ENCODE measurements around the gene TPPP. TPM values are rescaled to one million over a fixed set of nuclear protein-coding genes. Genes with fewer than 3 reads are reported as not detected.
"Not testable (repeated sequence)": the region's sequence is repeated elsewhere in the genome, so short reads cannot be mapped to it uniquely, and the experiment has no call there.

Gene TPPP
- total and polyA plus RNA-seq, 9 donors, result 3.6 to 14.2 (median 7.0) TPM

- Histone ChIP-seq H3K27ac (ENCODE audit: low read length) (no peak overlapping the region), H3K9me3 (replicated peaks; ENCODE audit: control insufficient read depth, low read depth, low read length) (peaks cover 5% of the 10 kb centered on the region), H3K36me3 (ENCODE audit: control insufficient read depth, insufficient read depth, low read length) (no peaks in the 10 kb centered on the region), H3K27me3 (ENCODE audit: control insufficient read depth, insufficient read depth, low read length) (no peaks in the 10 kb centered on the region), H3K4me3 (ENCODE audit: low read length) (no peak overlapping the region), H3K4me1 (ENCODE audit: control insufficient read depth, insufficient read depth, low read length) (no peaks in the 10 kb centered on the region)
- WGBS (ENCODE audit: insufficient coverage), result 82% methylated on average over 3 of the region's 7 CpGs
- DNase-seq, result no peak
Measured at GRCh38 chr5:717143-717542, 24.0 kb upstream of the TPPP start.

GRCh38 chr5:716740-717139, 23.6 kb upstream of the TPPP start:
- no CpG with 5 or more reads among the region's 4 CpGs for WGBS (ENCODE audit: insufficient coverage)
- H3K4me3 ChIP-seq (ENCODE audit: low read length); H3K36me3 ChIP-seq (ENCODE audit: control insufficient read depth, insufficient read depth, low read length); DNase-seq; H3K27ac ChIP-seq (ENCODE audit: low read length); H3K27me3 ChIP-seq (ENCODE audit: control insufficient read depth, insufficient read depth, low read length); H3K4me1 ChIP-seq (ENCODE audit: control insufficient read depth, insufficient read depth, low read length); H3K9me3 ChIP-seq (replicated peaks; ENCODE audit: control insufficient read depth, low read depth, low read length): not testable (repeated sequence)

- not testable (repeated sequence) for H3K36me3 ChIP-seq (ENCODE audit: control insufficient read depth, insufficient read depth, low read length); H3K4me3 ChIP-seq (ENCODE audit: low read length); H3K27me3 ChIP-seq (ENCODE audit: control insufficient read depth, insufficient read depth, low read length); H3K9me3 ChIP-seq (replicated peaks; ENCODE audit: control insufficient read depth, low read depth, low read length); H3K27ac ChIP-seq (ENCODE audit: low read length); DNase-seq; H3K4me1 ChIP-seq (ENCODE audit: control insufficient read depth, insufficient read depth, low read length)
- 92% methylated on average over 2 of the region's 4 CpGs for WGBS (ENCODE audit: insufficient coverage)
Measured at GRCh38 chr5:715636-716035, 22.5 kb upstream of the TPPP start.

GRCh38 chr5:714215-715118, 21.3 kb upstream of the TPPP start:
- H3K4me1 ChIP-seq (ENCODE audit: control insufficient read depth, insufficient read depth, low read length); H3K36me3 ChIP-seq (ENCODE audit: control insufficient read depth, insufficient read depth, low read length); H3K4me3 ChIP-seq (ENCODE audit: low read length); H3K9me3 ChIP-seq (replicated peaks; ENCODE audit: control insufficient read depth, low read depth, low read length); DNase-seq; H3K27me3 ChIP-seq (ENCODE audit: control insufficient read depth, insufficient read depth, low read length); H3K27ac ChIP-seq (ENCODE audit: low read length): not testable (repeated sequence)
- WGBS (ENCODE audit: insufficient coverage), result no CpG with 5 or more reads among the region's 8 CpGs

GRCh38 chr5:713686-714085, 20.5 kb upstream of the TPPP start:
- not testable (repeated sequence) for H3K4me3 ChIP-seq (ENCODE audit: low read length); H3K36me3 ChIP-seq (ENCODE audit: control insufficient read depth, insufficient read depth, low read length); H3K27ac ChIP-seq (ENCODE audit: low read length); H3K9me3 ChIP-seq (replicated peaks; ENCODE audit: control insufficient read depth, low read depth, low read length); H3K4me1 ChIP-seq (ENCODE audit: control insufficient read depth, insufficient read depth, low read length); H3K27me3 ChIP-seq (ENCODE audit: control insufficient read depth, insufficient read depth, low read length); DNase-seq
- WGBS (ENCODE audit: insufficient coverage), result no CpG with 5 or more reads among the region's 3 CpGs

- not testable (repeated sequence) for H3K36me3 ChIP-seq (ENCODE audit: control insufficient read depth, insufficient read depth, low read length); H3K9me3 ChIP-seq (replicated peaks; ENCODE audit: control insufficient read depth, low read depth, low read length); H3K4me3 ChIP-seq (ENCODE audit: low read length); DNase-seq; H3K27me3 ChIP-seq (ENCODE audit: control insufficient read depth, insufficient read depth, low read length); H3K27ac ChIP-seq (ENCODE audit: low read length); H3K4me1 ChIP-seq (ENCODE audit: control insufficient read depth, insufficient read depth, low read length)
- 100% methylated on average over 1 of the region's 3 CpGs for WGBS (ENCODE audit: insufficient coverage)
Measured at GRCh38 chr5:708848-709517, 15.8 kb upstream of the TPPP start.

GRCh38 chr5:708374-708773, 15.2 kb upstream of the TPPP start:
- DNase-seq; H3K27me3 ChIP-seq (ENCODE audit: control insufficient read depth, insufficient read depth, low read length); H3K9me3 ChIP-seq (replicated peaks; ENCODE audit: control insufficient read depth, low read depth, low read length); H3K36me3 ChIP-seq (ENCODE audit: control insufficient read depth, insufficient read depth, low read length); H3K27ac ChIP-seq (ENCODE audit: low read length); H3K4me3 ChIP-seq (ENCODE audit: low read length); H3K4me1 ChIP-seq (ENCODE audit: control insufficient read depth, insufficient read depth, low read length): not testable (repeated sequence)
- no CpG with 5 or more reads among the region's 4 CpGs for WGBS (ENCODE audit: insufficient coverage)

GRCh38 chr5:706127-706526, 13.0 kb upstream of the TPPP start:
- H3K4me3 ChIP-seq (ENCODE audit: low read length); DNase-seq: not testable (repeated sequence)
- WGBS (ENCODE audit: insufficient coverage), result 71% methylated on average over 6 of the region's 7 CpGs

GRCh38 chr5:696753-697702, 3.9 kb upstream of the TPPP start:
- not testable (repeated sequence) for H3K4me3 ChIP-seq (ENCODE audit: low read length); H3K9me3 ChIP-seq (replicated peaks; ENCODE audit: control insufficient read depth, low read depth, low read length); DNase-seq; H3K4me1 ChIP-seq (ENCODE audit: control insufficient read depth, insufficient read depth, low read length); H3K36me3 ChIP-seq (ENCODE audit: control insufficient read depth, insufficient read depth, low read length); H3K27me3 ChIP-seq (ENCODE audit: control insufficient read depth, insufficient read depth, low read length); H3K27ac ChIP-seq (ENCODE audit: low read length)
- WGBS (ENCODE audit: insufficient coverage), result 60% methylated on average over 6 of the region's 21 CpGs

More at GRCh38 chr5:706127-706526, 13.0 kb upstream of the TPPP start:
- H3K36me3 ChIP-seq (ENCODE audit: control insufficient read depth, insufficient read depth, low read length); H3K9me3 ChIP-seq (replicated peaks; ENCODE audit: control insufficient read depth, low read depth, low read length); H3K4me1 ChIP-seq (ENCODE audit: control insufficient read depth, insufficient read depth, low read length); H3K27ac ChIP-seq (ENCODE audit: low read length); H3K27me3 ChIP-seq (ENCODE audit: control insufficient read depth, insufficient read depth, low read length): not testable (repeated sequence)

GRCh38 chr5:696191-696590, 3.0 kb upstream of the TPPP start:
- WGBS (ENCODE audit: insufficient coverage), result 80% methylated on average over 1 of the region's 8 CpGs
- H3K36me3 ChIP-seq (ENCODE audit: control insufficient read depth, insufficient read depth, low read length); H3K9me3 ChIP-seq (replicated peaks; ENCODE audit: control insufficient read depth, low read depth, low read length); H3K27me3 ChIP-seq (ENCODE audit: control insufficient read depth, insufficient read depth, low read length); H3K4me1 ChIP-seq (ENCODE audit: control insufficient read depth, insufficient read depth, low read length); H3K27ac ChIP-seq (ENCODE audit: low read length); DNase-seq; H3K4me3 ChIP-seq (ENCODE audit: low read length): not testable (repeated sequence)

Data from muscle of leg (tissue), 11 donors.